Panc1 (cell line): ENCODE results near the gene FAM163B. TPM values are rescaled to one million over a fixed set of nuclear protein-coding genes. Genes with fewer than 3 reads are reported as not detected.

Experiments
- ATAC-seq: fragments of 200-7000 bp; cut with Tn5 transposase; 2 replicates; pipeline ENCODE4 v1.9.1; 2020; ENCODE audit warnings: mild to moderate bottlenecking, moderate library complexity
- BruUV-seq: library from RNA; stranded (reverse); fragments of 400-500 nt; replicated peaks from 2 replicates; lab custom pipeline; 2021; lab: Mats Ljungman, UMichigan
- CTCF ChIA-PET: fragments of 300-600 bp; sonication (Branson Sonifier 250); formaldehyde crosslinking; loops from one replicate; lab custom pipeline; 2022; ENCODE audit warnings: antibody characterized with exemption; lab: Charles Lee
- POLR2A ChIA-PET: fragments of 300-600 bp; sonication (Branson Sonifier 250); formaldehyde crosslinking; loops from one replicate; lab custom pipeline; 2022; ENCODE audit warnings: antibody characterized with exemption; lab: Charles Lee
- DNase-seq: peaks from one replicate; pipeline ENCODE4 v3.0.0-alpha.2; 2010; ENCODE audit warnings: low read depth, low spot score
- H3K27ac ChIP-seq: 2 replicates; pipeline ENCODE4 v1.5.1; 2011; ENCODE audit warnings: mild to moderate bottlenecking, low read length, inconsistent platforms
- H3K27me3 ChIP-seq: fragments of 200-500 bp; sonication (Bioruptor generic); 2 replicates; pipeline ENCODE4 v1.6.0; 2014; ENCODE audit warnings: low read length, inconsistent platforms; ENCODE audit not compliant: control insufficient read depth, insufficient read depth
- H3K36me3 ChIP-seq: fragments of 200-500 bp; sonication (Bioruptor generic); 2 replicates; pipeline ENCODE4 v1.5.1; 2014; ENCODE audit warnings: inconsistent platforms, mild to moderate bottlenecking, low read length, moderate library complexity; ENCODE audit not compliant: control insufficient read depth, insufficient read depth
- H3K4me1 ChIP-seq: 2 replicates; pipeline ENCODE4 v1.5.1; 2011; ENCODE audit warnings: inconsistent platforms, mild to moderate bottlenecking, low read length, moderate library complexity; ENCODE audit not compliant: control insufficient read depth, insufficient read depth
- H3K4me3 ChIP-seq, 2 experiments: 2 replicates each; pipeline ENCODE4 v1.5.1; 2011 to 2012; ENCODE audit warnings: low read depth in 2 of 2, low read length in 2 of 2, mild to moderate bottlenecking in 2 of 2, inconsistent platforms in 1 of 2, moderate library complexity in 1 of 2
- H3K9me3 ChIP-seq: fragments of 200-500 bp; sonication (Bioruptor generic); 2 replicates; pipeline ENCODE4 v1.5.1; 2014; ENCODE audit warnings: low read depth, mild to moderate bottlenecking, inconsistent platforms, low read length, moderate library complexity; ENCODE audit not compliant: control insufficient read depth, insufficient read depth
- POLR2AphosphoS5 ChIP-seq: IDR thresholded peaks from 2 replicates; pipeline ENCODE4 v1.6.1; 2012; ENCODE audit warnings: mild to moderate bottlenecking, low read depth, low read length, moderate library complexity
- SIN3A ChIP-seq: IDR thresholded peaks from 2 replicates; pipeline ENCODE4 v1.6.1; 2012; ENCODE audit warnings: low read depth, mild to moderate bottlenecking, low read length, moderate library complexity, borderline replicate concordance; ENCODE audit not compliant: insufficient read depth
- TCF7L2 ChIP-seq: IDR thresholded peaks from 2 replicates; pipeline ENCODE4 v1.6.1; 2011; ENCODE audit warnings: mild to moderate bottlenecking, low read depth, low read length, inconsistent platforms
- in situ Hi-C: cut with HindIII; loops from 2 replicates; pipeline ENCODE4 v1.10.0; 2016; ENCODE audit warnings: low sequenced_read_pairs, low pct_unique_long_range_greater_than_20kb
- intact Hi-C: fragments of 100-400 bp; cut with micrococcal nuclease; formaldehyde crosslinking; loops from one replicate; pipeline ENCODE4 v1.10.0; 2022; ENCODE audit not compliant: unreplicated experiment
- total RNA-seq: library from RNA; stranded (reverse); gene quantifications from one replicate; pipeline ENCODE4 v1.2.1, GENCODE V29; 2021; ENCODE audit not compliant: unreplicated experiment
- TF ChIP-seq, protein P1 (sequence below), 2 experiments: IDR thresholded peaks; 2 replicates each; pipeline ENCODE4 v1.6.1; 2011 to 2012; ENCODE audit warnings: low read depth in 2 of 2, control low read depth in 1 of 2, low read length in 1 of 2, mild to moderate bottlenecking in 1 of 2, moderate library complexity in 1 of 2; ENCODE audit not compliant: insufficient read depth in 1 of 2
- TF ChIP-seq, protein P2 (sequence below): fragments of 450-650 bp; IDR thresholded peaks from 2 replicates; pipeline ENCODE4 v1.5.1; 2017; ENCODE audit warnings: mild to moderate bottlenecking

FAM163B gene
- total RNA-seq, 1 experiment from 2014 or later = not detected

DNA sequence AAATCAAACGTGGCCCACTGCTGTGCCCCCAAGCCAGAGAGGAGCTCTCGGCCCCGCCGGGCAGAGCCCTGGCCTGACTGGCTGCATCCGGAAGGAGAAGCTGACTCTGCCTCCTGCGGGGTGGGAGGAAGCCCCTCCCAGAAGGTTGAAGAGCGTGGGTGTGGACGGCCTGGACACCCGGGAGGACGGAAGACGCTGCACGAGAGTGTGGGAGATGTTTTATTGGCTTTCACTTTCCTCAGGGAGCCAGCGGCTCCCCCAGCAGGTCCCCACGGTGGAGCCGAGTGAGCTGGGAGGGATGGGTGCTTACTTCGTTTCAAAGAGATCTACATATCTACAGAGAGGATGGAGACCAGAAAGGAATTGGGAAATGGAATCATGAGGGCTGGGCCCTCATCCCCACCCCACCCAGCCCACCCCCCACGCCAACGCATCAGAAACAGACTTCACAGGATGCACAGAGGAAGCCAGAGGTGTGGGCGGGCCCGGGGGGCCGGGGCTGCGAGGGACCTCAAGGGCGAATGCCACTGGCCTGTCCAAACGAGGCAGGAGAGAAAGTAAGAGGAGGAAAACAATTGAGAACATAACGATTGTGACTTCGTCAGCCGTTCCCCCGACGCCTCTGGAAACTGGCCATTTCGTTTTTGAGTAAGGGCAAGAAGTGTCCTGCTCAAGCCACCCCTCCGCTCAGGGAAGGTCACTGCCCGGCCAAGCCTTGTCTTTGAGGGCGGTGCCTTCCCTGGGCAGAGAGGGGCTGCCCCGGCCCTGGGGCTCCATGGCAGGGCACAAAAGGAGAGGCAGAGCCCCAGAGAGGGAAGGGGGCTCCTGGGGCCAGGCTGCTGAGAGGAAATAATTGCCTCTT is 32.1 kb downstream of the FAM163B start:
- TF ChIP-seq, protein P1, sequence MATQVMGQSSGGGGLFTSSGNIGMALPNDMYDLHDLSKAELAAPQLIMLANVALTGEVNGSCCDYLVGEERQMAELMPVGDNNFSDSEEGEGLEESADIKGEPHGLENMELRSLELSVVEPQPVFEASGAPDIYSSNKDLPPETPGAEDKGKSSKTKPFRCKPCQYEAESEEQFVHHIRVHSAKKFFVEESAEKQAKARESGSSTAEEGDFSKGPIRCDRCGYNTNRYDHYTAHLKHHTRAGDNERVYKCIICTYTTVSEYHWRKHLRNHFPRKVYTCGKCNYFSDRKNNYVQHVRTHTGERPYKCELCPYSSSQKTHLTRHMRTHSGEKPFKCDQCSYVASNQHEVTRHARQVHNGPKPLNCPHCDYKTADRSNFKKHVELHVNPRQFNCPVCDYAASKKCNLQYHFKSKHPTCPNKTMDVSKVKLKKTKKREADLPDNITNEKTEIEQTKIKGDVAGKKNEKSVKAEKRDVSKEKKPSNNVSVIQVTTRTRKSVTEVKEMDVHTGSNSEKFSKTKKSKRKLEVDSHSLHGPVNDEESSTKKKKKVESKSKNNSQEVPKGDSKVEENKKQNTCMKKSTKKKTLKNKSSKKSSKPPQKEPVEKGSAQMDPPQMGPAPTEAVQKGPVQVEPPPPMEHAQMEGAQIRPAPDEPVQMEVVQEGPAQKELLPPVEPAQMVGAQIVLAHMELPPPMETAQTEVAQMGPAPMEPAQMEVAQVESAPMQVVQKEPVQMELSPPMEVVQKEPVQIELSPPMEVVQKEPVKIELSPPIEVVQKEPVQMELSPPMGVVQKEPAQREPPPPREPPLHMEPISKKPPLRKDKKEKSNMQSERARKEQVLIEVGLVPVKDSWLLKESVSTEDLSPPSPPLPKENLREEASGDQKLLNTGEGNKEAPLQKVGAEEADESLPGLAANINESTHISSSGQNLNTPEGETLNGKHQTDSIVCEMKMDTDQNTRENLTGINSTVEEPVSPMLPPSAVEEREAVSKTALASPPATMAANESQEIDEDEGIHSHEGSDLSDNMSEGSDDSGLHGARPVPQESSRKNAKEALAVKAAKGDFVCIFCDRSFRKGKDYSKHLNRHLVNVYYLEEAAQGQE (IDR thresholded peaks at IDR 0.05; ENCODE audit: insufficient read depth in 1 of 2, low read depth in 2 of 2, low read length in 1 of 2) = no peak
- TF ChIP-seq TCF7L2 = no peak
- no peak overlapping the region for H3K4me3 ChIP-seq
- in situ Hi-C loops (no loop called here), intact Hi-C loops (no loop called here)
- no peaks in the 10 kb centered on the region for H3K27me3 ChIP-seq
- POLR2A ChIA-PET = no interaction called here
- H3K27ac ChIP-seq = no peak overlapping the region
- no peaks in the 10 kb centered on the region for H3K36me3 ChIP-seq
- no TSS peak for BruUV-seq
- CTCF ChIA-PET = no interaction called here
- H3K9me3 ChIP-seq = no peaks in the 10 kb centered on the region
- ATAC-seq (no peak), DNase-seq (no peak)
- H3K4me1 ChIP-seq = no peaks in the 10 kb centered on the region

DNA sequence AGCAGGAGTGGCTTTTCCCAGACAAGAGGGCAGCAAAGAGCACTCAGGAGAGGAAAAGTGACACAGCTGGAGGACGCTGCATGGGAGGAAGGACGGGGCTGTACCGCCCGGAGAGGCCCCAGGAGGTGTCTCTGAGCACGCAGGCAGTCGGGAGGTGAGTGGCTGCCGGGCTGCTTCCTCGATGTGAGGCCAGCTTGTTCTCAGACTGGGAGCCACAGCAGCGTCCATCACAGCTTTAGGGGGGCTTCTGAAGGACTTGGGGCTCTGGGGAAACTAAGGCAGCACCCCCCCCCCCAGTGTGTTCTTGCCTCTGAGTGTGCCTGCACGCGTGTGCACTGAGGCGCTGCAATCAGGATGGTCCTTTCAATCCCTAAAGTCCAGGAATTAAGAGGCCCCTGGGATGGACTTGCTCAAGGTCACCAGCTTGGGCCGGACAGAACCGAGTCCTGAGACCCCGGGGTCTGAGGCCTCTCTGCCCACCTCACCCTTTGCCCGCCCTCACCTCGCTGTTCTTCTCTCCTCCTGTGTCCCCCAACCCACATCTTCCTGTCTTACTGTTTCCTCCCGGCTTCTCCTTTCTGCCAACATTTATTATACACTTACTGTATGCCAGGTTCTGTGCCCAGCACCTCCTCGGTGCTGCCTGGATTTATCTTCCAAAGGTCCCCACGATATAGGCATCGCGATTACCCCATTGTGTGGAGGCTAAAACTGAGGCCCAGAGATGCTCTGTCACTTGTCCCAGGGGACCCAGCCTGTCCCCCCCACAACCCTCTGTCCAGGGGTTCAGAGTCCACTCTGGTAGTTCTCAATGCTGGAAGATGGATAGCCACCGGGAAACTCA is 32.9 kb downstream of the FAM163B start:
- ChIA-PET POLR2A (no interaction called here), CTCF (no interaction called here)
- no peaks in the 10 kb centered on the region for H3K9me3 ChIP-seq
- in situ Hi-C loops = no loop called here
- no peak for DNase-seq
- no peaks in the 10 kb centered on the region for H3K4me1 ChIP-seq
- BruUV-seq = no TSS peak
- no peaks in the 10 kb centered on the region for H3K36me3 ChIP-seq
- no peak for TF ChIP-seq TCF7L2
- TF ChIP-seq, protein P1 (IDR thresholded peaks at IDR 0.05; ENCODE audit: insufficient read depth in 1 of 2, low read depth in 2 of 2, low read length in 1 of 2) = no peak
- no peak for TF ChIP-seq SIN3A
- TF ChIP-seq, protein P2, sequence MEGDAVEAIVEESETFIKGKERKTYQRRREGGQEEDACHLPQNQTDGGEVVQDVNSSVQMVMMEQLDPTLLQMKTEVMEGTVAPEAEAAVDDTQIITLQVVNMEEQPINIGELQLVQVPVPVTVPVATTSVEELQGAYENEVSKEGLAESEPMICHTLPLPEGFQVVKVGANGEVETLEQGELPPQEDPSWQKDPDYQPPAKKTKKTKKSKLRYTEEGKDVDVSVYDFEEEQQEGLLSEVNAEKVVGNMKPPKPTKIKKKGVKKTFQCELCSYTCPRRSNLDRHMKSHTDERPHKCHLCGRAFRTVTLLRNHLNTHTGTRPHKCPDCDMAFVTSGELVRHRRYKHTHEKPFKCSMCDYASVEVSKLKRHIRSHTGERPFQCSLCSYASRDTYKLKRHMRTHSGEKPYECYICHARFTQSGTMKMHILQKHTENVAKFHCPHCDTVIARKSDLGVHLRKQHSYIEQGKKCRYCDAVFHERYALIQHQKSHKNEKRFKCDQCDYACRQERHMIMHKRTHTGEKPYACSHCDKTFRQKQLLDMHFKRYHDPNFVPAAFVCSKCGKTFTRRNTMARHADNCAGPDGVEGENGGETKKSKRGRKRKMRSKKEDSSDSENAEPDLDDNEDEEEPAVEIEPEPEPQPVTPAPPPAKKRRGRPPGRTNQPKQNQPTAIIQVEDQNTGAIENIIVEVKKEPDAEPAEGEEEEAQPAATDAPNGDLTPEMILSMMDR = no peak
- no peak for TF ChIP-seq POLR2AphosphoS5
- H3K27ac ChIP-seq = no peak overlapping the region
- no peaks in the 10 kb centered on the region for H3K27me3 ChIP-seq
- H3K4me3 ChIP-seq = no peak overlapping the region
- ATAC-seq = peak; percentile 59; the same call in 1 of the 2 replicates
- intact Hi-C loops = no loop called here
